ENCODE results near the gene XPNPEP1.

DNA sequence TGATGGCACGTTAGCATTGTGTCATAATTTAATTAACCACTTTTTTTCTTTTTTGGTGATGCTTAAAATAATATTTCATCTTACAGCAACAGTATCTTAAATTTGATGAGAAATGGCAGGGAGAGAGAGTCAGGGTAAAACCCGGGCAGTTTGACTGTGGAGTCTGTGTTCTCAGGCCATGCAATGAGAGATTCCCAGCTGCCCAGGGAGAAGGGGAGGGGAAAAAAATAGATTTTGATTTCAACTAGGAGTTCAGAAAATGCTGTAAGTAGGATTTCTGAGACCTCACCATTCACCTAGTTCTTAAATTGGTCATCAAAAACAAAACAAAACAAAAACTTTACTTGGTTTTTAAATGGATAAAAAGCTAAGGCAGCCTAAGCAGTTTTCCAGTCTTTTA is 37.4 kb upstream of the XPNPEP1 start:
- TF ChIP-seq EP300 (IDR thresholded peaks at IDR 0.05; ENCODE audit: borderline replicate concordance): no peak
- TF ChIP-seq, protein P1, sequence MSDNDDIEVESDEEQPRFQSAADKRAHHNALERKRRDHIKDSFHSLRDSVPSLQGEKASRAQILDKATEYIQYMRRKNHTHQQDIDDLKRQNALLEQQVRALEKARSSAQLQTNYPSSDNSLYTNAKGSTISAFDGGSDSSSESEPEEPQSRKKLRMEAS (IDR thresholded peaks at IDR 0.05): no peak
- TF ChIP-seq TAF1 (IDR thresholded peaks at IDR 0.05; ENCODE audit: low read depth): no peak
- no peak for TF ChIP-seq CREB1 (IDR thresholded peaks at IDR 0.05; ENCODE audit: low read depth)

Measured in Ishikawa (cell line).